ENCODE results near the gene MFSD6. TPM values are rescaled to one million over a fixed set of nuclear protein-coding genes. Genes with fewer than 3 reads are reported as not detected.

MFSD6 gene
- total and polyA plus RNA-seq, 2 of the 8 experiments (the other 6 are each of a cell fraction or from before 2014, with no cell fraction given): 1.8 to 5.1 TPM

DNA sequence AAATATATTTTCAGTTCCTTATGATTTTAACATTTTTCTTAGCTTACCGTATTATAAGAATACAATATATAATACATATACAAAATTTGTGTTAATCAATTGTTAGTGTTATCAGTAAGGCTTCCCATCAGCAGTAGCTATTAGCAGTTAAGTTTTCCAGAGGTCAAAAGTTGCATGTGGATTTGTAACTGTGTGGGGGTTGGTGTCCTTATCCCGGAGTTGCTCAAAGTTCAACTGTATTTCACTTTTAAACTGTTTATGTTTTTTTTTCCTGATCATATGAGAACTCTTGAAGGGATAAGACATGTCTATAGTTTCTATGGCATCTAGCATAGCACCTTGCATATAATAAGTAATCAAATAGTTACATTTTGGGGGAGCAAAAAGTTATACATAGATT, 11.9 kb upstream of the MFSD6 start:
- Histone ChIP-seq H3K27me3 (replicated peaks in 1 of 4; ENCODE audit: control insufficient read depth in 3 of 4, extremely low read depth in 1 of 4, insufficient read depth in 3 of 4, low read length in 3 of 4) (no peaks in the 10 kb centered on the region), H4K5ac (ENCODE audit: insufficient read length, low read depth, low read length) (no peak overlapping the region), H2BK120ac (replicated peaks; ENCODE audit: low read depth, low read length) (no peak overlapping the region), H2AFZ (ENCODE audit: low read length) (no peak overlapping the region), H3K4me3 (ENCODE audit: extremely low read depth in 1 of 4, insufficient read depth in 2 of 4, low read depth in 3 of 4, low read length in 4 of 4) (no peak overlapping the region), H3K14ac (ENCODE audit: insufficient read length) (no peak overlapping the region), H2AK5ac (ENCODE audit: low read depth, low read length) (no peak overlapping the region), H3K18ac (ENCODE audit: extremely low read depth, low read length) (no peak overlapping the region), H3K79me1 (ENCODE audit: low read depth, low read length) (no peaks in the 10 kb centered on the region), H2BK5ac (ENCODE audit: low read depth, low read length) (no peak overlapping the region), H3K23me2 (ENCODE audit: low read depth, low read length) (no peaks in the 10 kb centered on the region), H2BK15ac (ENCODE audit: low read length) (no peak overlapping the region), H3K79me2 (ENCODE audit: control insufficient read depth in 1 of 2, insufficient read depth in 2 of 2, low read length in 2 of 2) (no peaks in the 10 kb centered on the region), H3K9me3 (ENCODE audit: insufficient read depth in 2 of 2, low read depth in 1 of 2, low read length in 1 of 2) (no peaks in the 10 kb centered on the region), H3K4me2 (ENCODE audit: insufficient read depth in 1 of 2, low read depth in 2 of 2, low read length in 2 of 2) (no peak overlapping the region), H4K8ac (ENCODE audit: extremely low read depth, insufficient read depth, low read length) (no peak overlapping the region), H3K9ac (replicated peaks in 1 of 4; ENCODE audit: extremely low read depth in 1 of 4, low read depth in 3 of 4, low read length in 3 of 4) (no peak overlapping the region), H3K23ac (ENCODE audit: insufficient read length) (no peak overlapping the region), H3K4ac (replicated peaks; ENCODE audit: insufficient read length, low read depth, low read length) (no peak overlapping the region), H2BK20ac (ENCODE audit: low read length) (no peak overlapping the region), H4K20me1 (replicated peaks in 1 of 2; ENCODE audit: control insufficient read depth in 1 of 2, insufficient read depth in 2 of 2, low read length in 2 of 2) (no peaks in the 10 kb centered on the region), H3K56ac (replicated peaks; ENCODE audit: insufficient read length, low read depth, low read length) (no peak overlapping the region), H3K27ac (ENCODE audit: low read depth, low read length) (no peak overlapping the region), H3K36me3 (ENCODE audit: control insufficient read depth in 2 of 4, insufficient read depth in 4 of 4, low read length in 3 of 4) (no peaks in the 10 kb centered on the region), H4K91ac (replicated peaks; ENCODE audit: insufficient read length, low read length) (no peak overlapping the region), H2BK12ac (ENCODE audit: low read depth, low read length) (no peak overlapping the region), H3K4me1 (replicated peaks in 1 of 4; ENCODE audit: control insufficient read depth in 3 of 4, insufficient read depth in 4 of 4, low read length in 3 of 4) (peaks cover 0 to 2% (median 0%) of the 10 kb centered on the region in 4 experiments; a peak in 1 of 7 replicates)
- no peak for DNase-seq (ENCODE audit: low read depth in 1 of 2, low spot score in 2 of 2)
- ChIA-PET POLR2A (ENCODE audit: partially characterized antibody) (interaction anchor here (0.7 kb wide), 1 partner anchor 75 kb away, joined by 4 read pairs; no protein-coding TSS in a partner anchor), CTCF (ENCODE audit: partially characterized antibody) (no interaction called here)
- 95% methylated on average over 2 of the region's 2 CpGs; no CpG with 5 or more reads in 1 of the 2 experiments for WGBS, 2 experiments (ENCODE audit: extremely low coverage in 1 of 2, insufficient coverage in 1 of 2, insufficient read length in 1 of 2, insufficient replicate concordance in 2 of 2, low coverage in 1 of 2, low lambda C conversion rate in 2 of 2, missing lambda C conversion rate in 1 of 2)
- no peak for FAIRE-seq
- no peak for TF ChIP-seq TAF1 (IDR thresholded peaks at IDR 0.05; ENCODE audit: low read depth, low read length)
- no peak for TF ChIP-seq RBBP5 (IDR thresholded peaks at IDR 0.05; ENCODE audit: borderline replicate concordance, low read depth, low read length)
- no peak for TF ChIP-seq KDM4A (IDR thresholded peaks at IDR 0.05; ENCODE audit: low read depth, low read length, severe bottlenecking)
- TF ChIP-seq RXRA (IDR thresholded peaks at IDR 0.05; ENCODE audit: insufficient read depth, low read depth, low read length): no peak
- no peak for TF ChIP-seq PHF8 (conservative IDR thresholded peaks at IDR 0.05; ENCODE audit: low read depth, low read length)
- TF ChIP-seq GTF2F1 (IDR thresholded peaks at IDR 0.05; ENCODE audit: borderline replicate concordance, low read depth, low read length): no peak
- TF ChIP-seq HDAC2 (IDR thresholded peaks at IDR 0.05; ENCODE audit: borderline replicate concordance in 1 of 2, low read depth in 2 of 2, low read length in 2 of 2): no peak
- TF ChIP-seq HDAC6 (IDR thresholded peaks at IDR 0.05; ENCODE audit: low read depth, low read length): no peak
- no peak for TF ChIP-seq POU5F1 (IDR thresholded peaks at IDR 0.05; ENCODE audit: low read depth, low read length)
- TF ChIP-seq, protein P1, sequence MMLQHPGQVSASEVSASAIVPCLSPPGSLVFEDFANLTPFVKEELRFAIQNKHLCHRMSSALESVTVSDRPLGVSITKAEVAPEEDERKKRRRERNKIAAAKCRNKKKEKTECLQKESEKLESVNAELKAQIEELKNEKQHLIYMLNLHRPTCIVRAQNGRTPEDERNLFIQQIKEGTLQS (IDR thresholded peaks at IDR 0.05; ENCODE audit: insufficient read depth, low read depth, low read length): no peak
- TF ChIP-seq GABPA (IDR thresholded peaks at IDR 0.05; ENCODE audit: borderline replicate concordance, insufficient read depth, low read length): no peak
- TF ChIP-seq TEAD4 (IDR thresholded peaks at IDR 0.05; ENCODE audit: low read depth, low read length): no peak
- TF ChIP-seq SIX5 (IDR thresholded peaks at IDR 0.05; ENCODE audit: low read depth, low read length): no peak
- no peak for TF ChIP-seq CBX5 (IDR thresholded peaks at IDR 0.05; ENCODE audit: low read depth, low read length)
